Left ventricle myocardium inferior (tissue), 1 donor: ENCODE data around the gene FUCA2. TPM values are rescaled to one million over a fixed set of nuclear protein-coding genes. Genes with fewer than 3 reads are reported as not detected.

Experiments
- DNase-seq: peaks from one replicate; pipeline ENCODE4 v3.0.0-alpha.2; 2020
- H3K27ac ChIP-seq: fragments of 200-600 bp; replicated peaks from 2 replicates; pipeline ENCODE4 v1.8.0; 2021
- H3K27me3 ChIP-seq: fragments of 200-600 bp; 2 replicates; pipeline ENCODE4 v1.8.0; 2021; ENCODE audit warnings: low read depth
- H3K36me3 ChIP-seq: fragments of 200-600 bp; 2 replicates; pipeline ENCODE4 v1.8.0; 2021
- H3K4me1 ChIP-seq: fragments of 200-600 bp; 2 replicates; pipeline ENCODE4 v1.8.0; 2021
- H3K4me3 ChIP-seq: fragments of 200-600 bp; 2 replicates; pipeline ENCODE4 v1.8.0; 2021; ENCODE audit warnings: mild to moderate bottlenecking, moderate library complexity
- H3K9me3 ChIP-seq: fragments of 200-600 bp; replicated peaks from 2 replicates; pipeline ENCODE4 v1.8.0; 2021
- intact Hi-C: fragments of 100-400 bp; cut with micrococcal nuclease; formaldehyde crosslinking; loops from one replicate; pipeline ENCODE4 v1.11.0; 2022
- long read RNA-seq: library from polyadenylated mRNA; unstranded; transcript quantifications from one replicate; pipeline ENCODE4 v2.0.0, GENCODE V29; 2021
- total RNA-seq: library from RNA; stranded (reverse); fragmentation: NEBNext Ultra II Directional; extraction: Animal tissue kit (Norgen Biotek cat#: 25700); gene quantifications from one replicate; pipeline ENCODE4 v1.2.1, GENCODE V29; 2021
- TF ChIP-seq, protein P1 (sequence below): fragments of 200-600 bp; IDR thresholded peaks from 2 replicates; pipeline ENCODE4 v1.8.0; 2021; ENCODE audit warnings: antibody characterized with exemption, mild to moderate bottlenecking, borderline replicate concordance
- donor health status: DM: no; HTN: yes; CAD: no; lungs with severe emphysema.

The FUCA2 gene, protein sequence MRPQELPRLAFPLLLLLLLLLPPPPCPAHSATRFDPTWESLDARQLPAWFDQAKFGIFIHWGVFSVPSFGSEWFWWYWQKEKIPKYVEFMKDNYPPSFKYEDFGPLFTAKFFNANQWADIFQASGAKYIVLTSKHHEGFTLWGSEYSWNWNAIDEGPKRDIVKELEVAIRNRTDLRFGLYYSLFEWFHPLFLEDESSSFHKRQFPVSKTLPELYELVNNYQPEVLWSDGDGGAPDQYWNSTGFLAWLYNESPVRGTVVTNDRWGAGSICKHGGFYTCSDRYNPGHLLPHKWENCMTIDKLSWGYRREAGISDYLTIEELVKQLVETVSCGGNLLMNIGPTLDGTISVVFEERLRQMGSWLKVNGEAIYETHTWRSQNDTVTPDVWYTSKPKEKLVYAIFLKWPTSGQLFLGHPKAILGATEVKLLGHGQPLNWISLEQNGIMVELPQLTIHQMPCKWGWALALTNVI
- 44.5 TPM for total RNA-seq
- long read RNA-seq, transcript FUCA2-201 (7 exons, 2,356 nt), result major isoform, 71 of 92 reads
- long read RNA-seq, partial matches to known transcripts, result 4 of 92 reads
- long read RNA-seq, other reads (novel, unspliced or antisense), result 17 of 92 reads

DNA sequence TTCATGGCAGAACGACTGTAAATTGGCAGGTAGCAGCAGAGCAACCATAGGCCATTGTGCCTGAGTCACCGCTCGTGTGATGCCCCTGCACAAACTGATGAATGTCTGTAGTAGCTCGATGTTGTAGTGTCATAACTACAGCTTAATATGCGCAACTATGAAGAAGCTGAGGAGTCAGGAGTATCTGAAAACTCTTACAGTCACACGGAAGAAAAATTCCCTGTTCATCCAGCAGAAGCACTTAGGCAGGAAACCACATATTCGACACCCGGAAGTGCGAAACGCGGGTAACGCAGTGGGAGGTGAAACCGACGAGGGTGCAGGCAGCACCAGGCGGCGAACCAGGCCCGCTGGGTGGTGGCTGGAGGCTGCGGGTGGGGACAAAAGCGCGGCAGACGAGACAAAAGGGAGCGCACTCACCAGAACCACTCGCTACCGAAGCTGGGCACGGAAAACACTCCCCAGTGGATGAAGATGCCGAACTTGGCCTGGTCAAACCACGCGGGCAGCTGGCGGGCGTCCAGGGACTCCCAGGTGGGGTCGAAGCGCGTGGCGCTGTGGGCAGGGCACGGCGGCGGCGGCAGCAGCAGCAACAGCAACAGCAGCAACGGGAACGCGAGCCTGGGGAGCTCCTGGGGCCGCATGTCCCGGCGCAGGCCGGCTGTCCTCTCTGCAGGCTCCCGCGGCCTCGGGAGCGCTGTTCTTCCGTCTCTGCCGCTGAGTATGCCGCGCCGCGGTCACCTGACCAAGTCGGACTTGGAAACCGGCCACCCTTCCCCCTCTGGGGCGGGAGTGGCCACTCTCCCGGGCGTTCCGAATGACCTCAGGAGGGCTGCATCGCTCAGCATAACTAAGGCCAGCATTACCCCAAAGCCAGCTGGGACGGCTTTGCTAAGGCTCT, at the start of gene FUCA2:
FUCA2 (minus strand) TSS at position 730 of the 901 bp plus-strand sequence; CDS start at position 644, 86 bp downstream.
- DNase-seq, result peak; percentile 94
- TF ChIP-seq, protein P1, sequence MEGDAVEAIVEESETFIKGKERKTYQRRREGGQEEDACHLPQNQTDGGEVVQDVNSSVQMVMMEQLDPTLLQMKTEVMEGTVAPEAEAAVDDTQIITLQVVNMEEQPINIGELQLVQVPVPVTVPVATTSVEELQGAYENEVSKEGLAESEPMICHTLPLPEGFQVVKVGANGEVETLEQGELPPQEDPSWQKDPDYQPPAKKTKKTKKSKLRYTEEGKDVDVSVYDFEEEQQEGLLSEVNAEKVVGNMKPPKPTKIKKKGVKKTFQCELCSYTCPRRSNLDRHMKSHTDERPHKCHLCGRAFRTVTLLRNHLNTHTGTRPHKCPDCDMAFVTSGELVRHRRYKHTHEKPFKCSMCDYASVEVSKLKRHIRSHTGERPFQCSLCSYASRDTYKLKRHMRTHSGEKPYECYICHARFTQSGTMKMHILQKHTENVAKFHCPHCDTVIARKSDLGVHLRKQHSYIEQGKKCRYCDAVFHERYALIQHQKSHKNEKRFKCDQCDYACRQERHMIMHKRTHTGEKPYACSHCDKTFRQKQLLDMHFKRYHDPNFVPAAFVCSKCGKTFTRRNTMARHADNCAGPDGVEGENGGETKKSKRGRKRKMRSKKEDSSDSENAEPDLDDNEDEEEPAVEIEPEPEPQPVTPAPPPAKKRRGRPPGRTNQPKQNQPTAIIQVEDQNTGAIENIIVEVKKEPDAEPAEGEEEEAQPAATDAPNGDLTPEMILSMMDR, result no peak
- Histone ChIP-seq H3K27ac (peak within 1 kb of the TSS; percentile 93), H3K27me3 (no peaks in the 10 kb centered on the region), H3K4me3 (peak within 1 kb of the TSS; percentile 85), H3K4me1 (peaks cover 66% of the 10 kb centered on the region), H3K36me3 (peaks cover 14% of the 10 kb centered on the region), H3K9me3 (no peaks in the 10 kb centered on the region)
- intact Hi-C loops, result no loop called here

DNA sequence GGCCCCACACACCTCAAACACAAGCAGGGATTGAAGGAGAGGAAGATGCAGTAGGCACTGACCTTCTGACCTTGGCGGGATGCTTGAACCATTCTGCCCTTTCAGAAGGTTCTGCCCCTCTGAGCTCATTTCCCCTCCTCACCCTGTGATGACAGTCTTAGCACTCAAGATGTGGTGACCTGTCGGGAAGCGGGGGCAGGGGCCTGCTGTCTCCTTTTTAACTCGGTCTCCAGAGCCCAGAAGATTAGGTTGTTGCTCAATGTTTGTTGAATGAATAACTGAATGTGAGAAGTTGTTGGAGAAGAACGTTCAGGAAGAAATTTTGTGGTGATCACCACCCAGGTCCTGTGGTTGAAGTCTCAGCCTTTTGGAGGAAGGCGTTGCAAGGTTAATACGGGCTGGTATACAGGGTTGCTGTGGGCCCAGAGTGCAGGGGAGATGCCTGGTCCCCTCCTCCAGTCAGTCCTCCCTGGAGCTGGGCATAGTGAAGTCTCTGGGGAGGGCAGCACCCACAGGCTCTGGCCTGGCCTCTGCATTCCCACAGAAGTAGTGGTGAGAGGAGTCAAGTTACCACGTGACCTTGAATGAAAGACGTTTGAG, 49.7 kb upstream of the FUCA2 start:
- TF ChIP-seq, protein P1, result no peak
- Histone ChIP-seq H3K9me3 (no peaks in the 10 kb centered on the region), H3K4me1 (peaks cover 12% of the 10 kb centered on the region), H3K27me3 (no peaks in the 10 kb centered on the region), H3K36me3 (no peaks in the 10 kb centered on the region), H3K4me3 (no peak overlapping the region), H3K27ac (no peak overlapping the region)
- no peak for DNase-seq
- intact Hi-C loops, result no loop called here

DNA sequence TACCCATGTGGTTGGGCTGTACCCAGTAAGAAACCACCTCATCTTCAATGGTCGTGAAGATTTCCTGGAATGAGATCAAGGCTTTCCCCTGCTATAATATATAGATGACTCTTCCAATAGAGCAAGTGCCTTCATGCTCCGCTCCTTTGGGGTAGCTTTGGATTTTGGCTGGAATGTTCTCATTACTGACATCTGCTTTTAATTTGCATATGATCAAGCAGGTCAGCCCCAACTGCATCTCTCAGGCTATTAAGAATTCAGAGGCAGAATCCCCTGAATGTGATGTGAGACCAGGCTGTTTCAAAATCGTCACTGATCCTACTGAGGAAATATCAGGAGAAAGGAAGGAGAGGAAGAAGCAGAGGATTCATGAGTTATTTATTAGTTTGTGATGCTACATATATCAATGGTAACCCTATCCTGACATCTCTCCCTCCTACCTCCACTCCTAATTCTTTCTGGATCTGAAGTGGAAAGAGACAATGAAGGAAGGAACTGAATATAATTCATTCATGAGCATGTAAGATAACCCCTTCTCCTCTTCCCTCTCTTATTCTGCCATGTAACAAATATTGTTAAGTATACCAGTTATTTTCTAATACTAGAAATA, 47.6 kb upstream of the FUCA2 start:
- intact Hi-C loops, result no loop called here
- Histone ChIP-seq H3K36me3 (no peaks in the 10 kb centered on the region), H3K4me1 (peaks cover 20% of the 10 kb centered on the region), H3K27me3 (no peaks in the 10 kb centered on the region), H3K27ac (no peak overlapping the region), H3K9me3 (no peaks in the 10 kb centered on the region), H3K4me3 (no peak overlapping the region)
- DNase-seq, result no peak
- TF ChIP-seq, protein P1, result no peak

DNA sequence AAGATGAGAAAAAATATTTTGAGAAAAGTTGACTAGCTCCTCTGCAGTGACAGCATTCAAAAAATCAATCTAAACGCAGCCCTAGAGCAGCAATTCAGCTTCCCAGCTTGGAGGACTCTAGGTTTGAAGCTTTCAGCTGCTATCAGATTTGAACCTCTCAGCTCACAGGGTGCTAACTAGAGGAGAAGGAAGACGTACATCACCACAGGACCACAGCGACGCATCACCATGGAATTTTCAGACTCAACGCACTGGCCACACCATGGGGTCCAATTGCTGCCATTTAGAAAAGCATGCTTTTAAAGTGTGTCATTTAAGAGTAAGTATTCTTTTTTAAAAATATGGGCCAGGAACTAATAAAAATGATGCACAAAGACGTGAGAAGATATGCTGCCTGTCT, 45.0 kb upstream of the FUCA2 start:
- Histone ChIP-seq H3K27me3 (no peaks in the 10 kb centered on the region), H3K4me1 (peaks cover 15% of the 10 kb centered on the region), H3K36me3 (no peaks in the 10 kb centered on the region), H3K9me3 (no peaks in the 10 kb centered on the region), H3K4me3 (no peak overlapping the region), H3K27ac (no peak overlapping the region)
- TF ChIP-seq, protein P1, result no peak
- intact Hi-C loops, result no loop called here
- DNase-seq, result no peak

DNA sequence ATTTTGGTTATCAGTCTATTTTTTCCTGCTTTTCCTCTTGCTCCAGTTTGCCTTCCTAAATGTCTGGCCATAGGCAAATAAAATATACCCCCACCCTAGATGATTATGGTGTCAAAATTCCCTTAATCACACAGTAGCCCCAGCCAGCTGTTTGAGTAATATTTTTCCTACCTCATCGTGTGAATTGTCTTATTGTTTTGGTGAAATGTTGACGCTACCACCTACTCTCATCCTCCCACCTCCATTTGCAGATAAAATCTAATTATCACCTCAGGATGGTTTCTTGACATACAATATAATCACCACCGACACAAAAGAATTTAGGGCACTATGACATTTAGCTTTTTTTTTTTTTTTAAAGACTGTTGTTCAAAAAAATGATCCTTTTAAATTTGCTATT, 44.1 kb upstream of the FUCA2 start:
- Histone ChIP-seq H3K4me3 (no peak overlapping the region), H3K27me3 (no peaks in the 10 kb centered on the region), H3K27ac (no peak overlapping the region), H3K4me1 (peaks cover 12% of the 10 kb centered on the region), H3K9me3 (no peaks in the 10 kb centered on the region), H3K36me3 (no peaks in the 10 kb centered on the region)
- no peak for DNase-seq
- intact Hi-C loops, result no loop called here
- TF ChIP-seq, protein P1, result no peak
